ENCODE results near the gene MEF2C.

MEF2C gene

DNA sequence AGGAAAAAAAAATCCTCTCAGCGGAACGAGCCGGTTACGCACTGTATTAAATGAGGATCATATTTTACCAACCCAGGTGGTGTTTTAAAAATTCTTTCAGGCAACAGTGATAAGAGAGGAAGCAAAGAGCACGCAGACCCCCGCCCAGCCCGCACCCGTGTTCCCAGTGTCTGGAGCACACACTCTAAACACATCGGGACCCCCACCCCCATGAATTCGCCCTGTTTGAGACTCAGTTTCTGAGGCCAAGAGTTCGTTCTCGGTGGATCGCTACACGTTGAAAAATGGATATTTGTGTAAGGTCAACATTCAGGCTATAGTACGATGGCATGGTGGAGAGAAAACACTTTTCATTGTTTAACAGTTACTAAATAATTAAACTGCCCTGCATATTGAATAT is 196.3 kb downstream of the MEF2C start:
- DNase-seq, result no peak

DNA sequence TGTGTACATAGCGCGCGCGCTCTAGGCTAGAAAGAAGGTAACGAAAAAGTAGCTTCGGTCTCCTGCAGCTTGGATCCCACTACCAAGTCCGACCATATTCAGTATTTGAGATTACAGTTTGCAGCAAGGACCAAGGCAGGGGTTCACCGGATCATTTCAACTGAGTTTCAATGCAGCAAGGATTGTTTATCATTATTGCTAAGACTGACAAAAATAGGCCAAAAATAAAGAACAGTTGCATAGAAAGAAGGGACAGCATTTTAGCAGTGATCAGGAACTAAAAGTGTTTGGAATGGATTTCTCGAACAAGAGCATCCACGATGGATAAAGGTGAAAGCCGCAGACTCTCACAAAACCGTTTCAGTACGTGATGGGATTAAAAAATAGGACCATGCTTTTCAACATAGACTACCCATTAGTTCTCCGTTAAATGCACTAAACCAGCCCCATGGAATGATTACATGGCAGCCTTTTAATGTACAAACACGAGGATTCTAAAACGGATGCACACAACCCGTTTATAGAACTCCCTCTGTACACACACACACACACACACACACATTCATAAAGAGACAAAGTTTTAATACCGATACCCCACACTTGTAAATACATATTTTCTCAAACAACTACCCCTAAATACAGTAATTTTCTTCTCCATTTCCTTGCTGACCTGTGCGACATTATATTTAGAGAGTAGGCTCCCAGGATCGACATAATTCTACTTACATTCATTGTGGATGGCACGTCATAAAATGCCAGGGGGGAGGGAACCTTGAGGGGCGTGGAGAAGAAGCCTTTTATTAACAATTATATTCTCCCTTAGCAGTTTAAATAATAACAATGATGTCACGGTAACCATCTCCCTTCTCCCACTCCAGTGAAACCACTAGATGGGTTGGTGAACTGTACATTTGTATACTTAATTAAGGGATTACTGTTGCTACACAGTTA is 197.1 kb downstream of the MEF2C start:
- DNase-seq, result no peak

DNA sequence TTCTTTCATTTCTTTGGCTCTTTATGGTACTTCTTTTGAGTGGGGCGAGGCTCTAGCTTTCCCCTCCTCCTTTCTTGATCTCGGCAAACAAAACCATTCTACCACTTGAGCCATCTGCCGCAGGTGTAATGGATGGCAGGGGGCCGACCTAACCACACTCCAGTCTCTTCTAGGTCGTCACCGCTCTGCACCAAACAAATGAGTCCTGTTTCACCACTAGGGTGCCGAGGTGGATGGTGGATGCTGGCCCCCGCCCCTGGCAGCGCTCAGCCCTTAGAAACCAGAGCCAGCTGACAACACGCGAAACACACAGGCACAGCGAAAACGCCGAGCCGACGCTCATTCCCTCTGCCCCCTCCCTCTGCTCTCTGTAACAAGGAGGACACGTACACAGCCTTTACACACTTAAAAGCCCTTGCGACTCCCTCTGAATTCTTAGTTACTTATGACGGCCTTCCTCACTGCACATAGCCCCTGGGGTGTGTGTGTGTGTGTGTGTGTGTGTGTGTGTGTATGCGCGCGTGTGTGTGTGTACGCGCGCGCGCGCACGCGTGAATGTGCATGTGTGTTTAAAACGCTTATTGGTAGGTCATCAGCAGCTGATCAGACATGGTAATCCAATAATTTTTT is 199.4 kb downstream of the MEF2C start:
- DNase-seq, result peak in 1 of 5 experiments; percentile 54

GRCh38 chr5:88682881-88683361 is 200.1 kb downstream of the MEF2C start:
- DNase-seq, result no peak

- DNase-seq, result no peak
Measured at GRCh38 chr5:88682131-88682530, 200.9 kb downstream of the MEF2C start.

- no peak for DNase-seq
Measured at GRCh38 chr5:88681211-88681803, 201.7 kb downstream of the MEF2C start.

DNA sequence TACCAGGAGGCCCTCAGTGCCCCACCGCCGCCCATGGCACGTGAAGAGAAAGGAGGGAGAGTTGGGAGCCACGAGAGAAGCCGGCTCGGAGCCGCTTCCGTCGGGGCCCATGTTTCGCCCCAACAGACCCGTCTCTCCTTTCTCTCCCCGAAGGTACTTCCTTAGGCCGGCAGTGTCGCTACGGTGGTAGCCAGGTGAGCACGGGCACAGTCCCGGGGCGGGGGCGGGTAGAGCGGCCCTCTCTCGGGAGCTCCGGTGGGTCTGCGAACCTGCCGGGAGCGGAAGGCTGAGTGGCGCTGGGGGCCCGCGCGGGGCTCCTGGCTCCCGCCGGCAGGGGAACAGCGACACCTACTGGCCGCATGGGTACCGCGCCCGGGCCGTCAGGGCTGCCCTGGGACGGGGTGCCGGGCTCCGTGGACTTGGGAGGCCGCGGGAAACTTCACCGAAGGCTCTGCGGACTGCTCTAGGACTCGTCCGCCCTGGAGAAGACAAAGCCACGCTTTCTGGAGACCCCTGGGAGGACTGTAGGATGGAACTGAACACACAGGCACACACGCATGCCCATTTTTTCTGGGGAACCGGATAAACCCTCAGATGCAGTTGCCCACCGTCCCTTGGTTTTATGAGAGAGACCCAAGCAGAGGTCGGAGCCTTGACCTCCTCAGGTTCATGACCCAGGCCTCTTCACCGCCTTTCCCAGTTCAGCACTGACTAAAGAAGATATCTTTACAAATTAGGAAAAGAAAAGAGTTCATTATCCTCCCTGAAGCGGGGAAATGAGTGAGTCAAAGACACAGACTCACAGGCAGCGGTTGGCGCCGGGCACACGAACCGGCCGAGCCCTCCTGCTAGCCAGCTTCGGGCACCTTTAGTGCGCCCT is 202.5 kb downstream of the MEF2C start:
- peak; percentile 45 to 70 (median 66) for DNase-seq

GRCh38 chr5:88679638-88680037 is 203.3 kb downstream of the MEF2C start:
- no peak for DNase-seq

- no peak for DNase-seq
Measured at GRCh38 chr5:88678770-88679381, 204.1 kb downstream of the MEF2C start.

GRCh38 chr5:88677943-88678769 is 204.8 kb downstream of the MEF2C start:
- peak in 1 of 5 experiments; percentile 37 for DNase-seq

- DNase-seq, result no peak
Measured at GRCh38 chr5:88677376-88677895, 205.5 kb downstream of the MEF2C start.

DNA sequence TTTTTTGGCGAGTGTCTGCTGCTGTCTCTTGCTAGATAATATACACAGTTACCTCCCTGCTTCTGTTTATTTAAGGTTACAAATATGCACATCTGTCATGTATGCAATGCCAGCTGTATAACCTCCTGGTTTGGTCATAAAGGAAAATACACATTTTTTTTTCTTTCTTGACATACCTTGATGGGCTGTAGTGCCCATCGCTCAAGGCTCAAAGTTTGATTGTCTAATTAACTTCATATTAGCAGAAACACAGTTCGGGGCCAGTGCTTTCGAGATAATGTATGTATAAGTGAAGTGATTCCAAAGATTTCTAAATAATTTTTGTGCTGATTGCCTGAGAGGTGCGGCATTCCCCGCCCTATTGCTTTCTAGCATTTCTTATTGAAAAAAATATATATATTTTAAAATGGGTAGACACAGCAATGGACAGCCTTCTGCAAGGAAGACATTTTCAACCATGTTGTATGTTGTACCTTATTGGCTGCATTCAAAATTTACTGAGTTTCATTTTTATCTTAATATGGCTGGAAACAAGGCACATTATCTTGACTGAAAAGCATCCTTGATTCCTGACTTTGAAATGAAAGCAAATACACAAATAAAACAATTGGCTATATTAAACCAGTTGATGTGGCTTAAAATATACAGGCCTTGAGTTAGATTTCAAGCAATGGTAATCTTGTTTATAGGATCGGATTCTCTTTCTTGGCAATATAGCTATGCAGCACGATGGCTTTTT is 206.2 kb downstream of the MEF2C start:
- DNase-seq, result no peak

DNA sequence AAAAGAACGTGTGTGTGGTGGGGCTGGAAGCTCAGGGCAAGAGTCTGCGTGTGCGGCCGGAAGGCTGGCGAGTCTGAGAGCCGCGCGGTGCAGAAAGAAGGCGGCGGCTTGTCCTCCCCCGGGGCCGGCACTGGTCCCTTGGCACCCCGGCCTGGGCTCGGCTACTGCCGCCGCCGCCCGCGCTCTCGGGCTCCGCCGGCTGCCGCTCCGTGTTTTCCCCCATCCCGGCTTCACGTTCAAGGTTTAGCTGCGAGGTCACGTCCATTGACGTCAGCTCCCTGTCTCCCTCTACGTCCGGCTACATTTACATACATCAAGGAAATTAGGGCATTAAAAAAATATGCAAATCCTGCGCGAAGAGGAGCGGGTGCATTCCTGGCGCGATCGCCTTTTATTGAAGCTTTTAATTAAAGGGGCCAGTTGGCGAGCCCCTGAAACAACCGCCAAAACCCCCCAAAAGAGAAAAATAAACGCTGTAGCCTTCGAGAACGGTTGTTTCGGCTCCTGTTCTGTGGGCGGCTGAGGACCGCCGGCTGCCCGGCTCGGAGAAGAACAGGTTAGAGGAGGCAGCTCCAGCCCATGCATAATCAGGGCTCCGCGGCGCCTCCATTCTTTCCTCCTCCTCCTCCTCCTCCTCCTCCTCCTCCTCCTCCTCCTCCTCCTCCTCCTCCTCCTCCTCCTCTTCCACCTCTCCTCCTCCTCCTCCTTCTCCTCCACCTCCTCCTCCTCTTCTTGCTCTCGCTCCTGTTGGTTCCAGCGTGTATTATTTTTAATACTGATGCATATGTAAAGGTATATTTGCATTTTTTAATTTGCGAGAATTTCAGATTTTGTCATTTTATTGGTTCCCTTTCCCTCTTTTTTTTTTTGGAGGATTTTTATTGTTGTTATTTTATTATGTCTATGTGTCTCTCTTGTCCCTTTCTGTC is 207.0 kb downstream of the MEF2C start:
- peak in 2 of 5 experiments; percentile 15 to 58 for DNase-seq

GRCh38 chr5:88675168-88675707 is 207.7 kb downstream of the MEF2C start:
- DNase-seq, result no peak

- DNase-seq, result peak in 1 of 5 experiments; percentile 79
Measured at GRCh38 chr5:88674356-88675167, 208.4 kb downstream of the MEF2C start.

GRCh38 chr5:88673253-88674105 is 209.5 kb downstream of the MEF2C start:
- DNase-seq, result no peak

Measured in T-helper 2 cell (primary cell).